ENCODE data around the gene CCDC192.

- TF ChIP-seq CTCF (IDR thresholded peaks at IDR 0.05) (no peak), POLR2A (IDR thresholded peaks at IDR 0.05) (no peak)
Observed at GRCh38 chr5:127683008-127683407, 20.2 kb upstream of the CCDC192 start.
